SK-N-SH (cell line): Measurements from ENCODE around the gene TOX2. TPM values are rescaled to one million over a fixed set of nuclear protein-coding genes. Genes with fewer than 3 reads are reported as not detected.

Experiments
- CTCF ChIA-PET: fragments of 300-600, 350-600 bp; formaldehyde crosslinking; extraction: SDS; loops from one replicate; lab custom pipeline; 2021; lab: Yijun Ruan, JAX
- POLR2A ChIA-PET: fragments of 350-600 bp; sonication (Branson Sonifier 250); formaldehyde crosslinking; extraction: SDS; loops from one replicate; lab custom pipeline; 2020; ENCODE audit warnings: antibody characterized with exemption, inconsistent platforms; lab: Yijun Ruan, JAX
- DNase-seq: peaks from one replicate; pipeline ENCODE4 v3.0.0; 2012
- H2AFZ ChIP-seq: fragments of 200-600 bp; sonication (generic); 2 replicates; pipeline ENCODE4 v1.8.1; 2016; ENCODE audit warnings: antibody characterized with exemption, mild to moderate bottlenecking, low read depth
- H3F3A ChIP-seq: fragments of 200-600 bp; sonication (generic); replicated peaks from 2 replicates; pipeline ENCODE3; 2016; ENCODE audit warnings: antibody characterized with exemption, mild to moderate bottlenecking; ENCODE audit not compliant: insufficient read depth
- H3K27ac ChIP-seq, 2 experiments: fragments of 200-500 bp in 1 of 2; fragments of 200-600 bp in 1 of 2; sonication (Bioruptor generic) in 1 of 2; sonication (generic), shearing (Covaris generic) in 1 of 2; 2 replicates each; pipeline versions ENCODE4 v1.5.1 to v1.6.1; 2014 to 2016; ENCODE audit warnings: low read depth in 2 of 2, inconsistent platforms in 1 of 2, low read length in 1 of 2, mild to moderate bottlenecking in 1 of 2, mixed read lengths in 1 of 2
- H3K27me3 ChIP-seq: fragments of 200-600 bp; sonication (generic), shearing (Covaris generic); 2 replicates; pipeline ENCODE4 v1.6.1; 2016; ENCODE audit warnings: mixed run types; ENCODE audit not compliant: insufficient read depth
- H3K36me3 ChIP-seq, 2 experiments: fragments of 200-500 bp in 1 of 2; fragments of 200-600 bp in 1 of 2; sonication (Bioruptor generic) in 1 of 2; sonication (generic) in 1 of 2; replicated peaks in 1 of 2; 2 replicates each; pipeline versions ENCODE3 to v1.5.1; 2014 to 2016; ENCODE audit warnings: low read length in 1 of 2, mild to moderate bottlenecking in 1 of 2; ENCODE audit not compliant: insufficient read depth in 2 of 2, control insufficient read depth in 1 of 2
- H3K4me1 ChIP-seq, 2 experiments: fragments of 200-500 bp in 1 of 2; fragments of 200-600 bp in 1 of 2; sonication (Bioruptor generic) in 1 of 2; sonication (generic), shearing (Covaris generic) in 1 of 2; 2 replicates each; pipeline versions ENCODE4 v1.5.1 to v1.6.1; 2014 to 2016; ENCODE audit warnings: low read depth in 1 of 2, low read length in 1 of 2, mixed run types in 1 of 2; ENCODE audit not compliant: insufficient read depth in 2 of 2, control insufficient read depth in 1 of 2
- H3K4me2 ChIP-seq: fragments of 200-600 bp; sonication (generic), shearing (Covaris generic); 2 replicates; pipeline ENCODE4 v1.6.1; 2017; ENCODE audit warnings: mixed run types
- H3K4me3 ChIP-seq, 2 experiments: fragments of 200-500 bp in 1 of 2; fragments of 200-600 bp in 1 of 2; sonication (Bioruptor generic) in 1 of 2; sonication (generic), shearing (Covaris generic) in 1 of 2; 2 replicates each; pipeline versions ENCODE4 v1.5.1 to v1.8.1; 2014 to 2016; ENCODE audit warnings: low read depth in 2 of 2, inconsistent platforms in 1 of 2, low read length in 1 of 2, mild to moderate bottlenecking in 1 of 2, mixed read lengths in 1 of 2, moderate library complexity in 1 of 2
- H3K79me2 ChIP-seq: fragments of 200-600 bp; sonication (generic); 2 replicates; pipeline ENCODE4 v1.8.1; 2017; ENCODE audit warnings: mild to moderate bottlenecking; ENCODE audit not compliant: insufficient read depth
- H3K9ac ChIP-seq: fragments of 200-600 bp; sonication (generic); 2 replicates; pipeline ENCODE4 v1.6.1; 2017; ENCODE audit warnings: mixed run types
- H3K9me2 ChIP-seq: fragments of 200-600 bp; sonication (generic); 2 replicates; pipeline ENCODE4 v1.6.1; 2017; ENCODE audit warnings: mixed run types
- H3K9me3 ChIP-seq: fragments of 200-600 bp; sonication (generic); 2 replicates; pipeline ENCODE4 v1.6.1; 2017; ENCODE audit warnings: mixed run types, mild to moderate bottlenecking, moderate library complexity
- H4K20me1 ChIP-seq: fragments of 200-600 bp; sonication (generic); 2 replicates; pipeline ENCODE4 v1.6.1; 2017; ENCODE audit warnings: mild to moderate bottlenecking, mixed run types; ENCODE audit not compliant: insufficient read depth
- CHD2 ChIP-seq: fragments of 150-350 bp; IDR thresholded peaks from 2 replicates; pipeline ENCODE4 v1.6.1; 2018; ENCODE audit warnings: low read length; ENCODE audit not compliant: partially characterized antibody
- FOSL2 ChIP-seq: IDR thresholded peaks from 2 replicates; pipeline ENCODE4 v1.4.0; 2012; ENCODE audit warnings: low read depth, mild to moderate bottlenecking, moderate library complexity, borderline replicate concordance
- SIN3A ChIP-seq: IDR thresholded peaks from 2 replicates; pipeline ENCODE4 v1.6.1; 2012; ENCODE audit warnings: low read depth, mild to moderate bottlenecking, low read length, moderate library complexity, borderline replicate concordance
- SMC3 ChIP-seq: IDR thresholded peaks from 2 replicates; pipeline ENCODE4 v1.6.1; 2012; ENCODE audit warnings: low read depth, low read length, improper control_type of control experiment
- TEAD4 ChIP-seq: IDR thresholded peaks from 2 replicates; pipeline ENCODE4 v1.4.0; 2012; ENCODE audit warnings: mild to moderate bottlenecking, borderline replicate concordance; ENCODE audit not compliant: insufficient read depth
- WGBS: methylation state at CpG from one replicate; pipeline ENCODE4 v1.1.6; 2017; ENCODE audit warnings: low lambda C conversion rate; 5-methylcytosine and 5-hydroxymethylcytosine counted together
- polyA plus RNA-seq, 3 experiments: library from polyadenylated mRNA; depleted of rRNA; stranded (reverse); fragments of >200 nt; gene quantifications; 2 replicates each; pipeline ENCODE4 v1.2.3, GENCODE V29; 2012
- small RNA-seq, 7 experiments: library from RNA; depleted of rRNA; stranded (forward); fragments of <200 nt; gene quantifications; one replicate each; pipeline ENCODE3, GENCODE V24; 2012
- TF ChIP-seq, protein P1 (sequence below): IDR thresholded peaks from 2 replicates; pipeline ENCODE4 v1.4.0; 2012; ENCODE audit warnings: low read depth, borderline replicate concordance

TOX2 gene
- polyA plus RNA-seq, 1 of the 3 experiments (the other 2 are of a cell fraction), result 15.4 TPM

DNA sequence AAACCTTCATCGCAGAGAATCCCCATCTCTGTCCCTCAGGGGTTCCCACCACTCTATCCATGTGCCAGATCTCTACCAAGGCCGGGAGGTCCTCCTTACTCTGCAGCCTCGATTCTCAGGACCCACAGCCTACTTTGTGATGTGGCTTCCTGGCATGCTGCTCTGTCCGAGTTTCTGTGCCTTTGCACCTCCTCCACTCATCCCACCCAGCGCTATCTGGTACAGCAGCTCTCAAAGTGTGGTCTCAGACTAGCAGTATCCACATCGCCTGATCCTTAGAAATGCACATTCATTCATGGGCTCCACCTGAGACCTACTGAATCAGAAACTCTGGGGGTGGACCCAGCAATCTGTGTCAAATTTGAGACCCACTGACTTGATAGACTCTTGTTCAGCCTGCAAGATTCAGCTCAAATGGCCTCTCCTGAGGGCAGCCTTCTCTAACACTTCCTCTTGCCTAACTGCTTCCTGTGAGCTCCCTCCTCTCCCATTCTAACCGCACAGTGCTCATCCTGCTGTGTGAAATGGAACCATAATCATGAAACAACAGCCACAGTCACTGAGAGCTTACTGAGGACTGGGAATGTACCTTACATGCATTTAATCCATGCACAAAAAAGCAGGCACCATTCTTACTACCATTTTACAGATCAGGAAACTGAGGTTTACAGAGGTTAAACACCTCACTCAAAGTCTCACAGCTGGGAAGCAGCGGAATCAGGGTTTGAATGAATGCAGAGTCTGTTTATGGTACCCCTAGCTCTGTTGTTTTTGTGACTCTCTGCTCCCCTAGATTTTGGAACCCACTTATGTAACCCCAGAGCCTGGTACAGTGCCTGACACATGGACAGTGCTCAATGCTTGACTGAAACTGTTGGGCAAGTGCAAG is 202.9 kb downstream of the TOX2 start (continued):
- no peak for TF ChIP-seq CHD2
- no peak for TF ChIP-seq FOSL2
- TF ChIP-seq SMC3, result no peak

DNA sequence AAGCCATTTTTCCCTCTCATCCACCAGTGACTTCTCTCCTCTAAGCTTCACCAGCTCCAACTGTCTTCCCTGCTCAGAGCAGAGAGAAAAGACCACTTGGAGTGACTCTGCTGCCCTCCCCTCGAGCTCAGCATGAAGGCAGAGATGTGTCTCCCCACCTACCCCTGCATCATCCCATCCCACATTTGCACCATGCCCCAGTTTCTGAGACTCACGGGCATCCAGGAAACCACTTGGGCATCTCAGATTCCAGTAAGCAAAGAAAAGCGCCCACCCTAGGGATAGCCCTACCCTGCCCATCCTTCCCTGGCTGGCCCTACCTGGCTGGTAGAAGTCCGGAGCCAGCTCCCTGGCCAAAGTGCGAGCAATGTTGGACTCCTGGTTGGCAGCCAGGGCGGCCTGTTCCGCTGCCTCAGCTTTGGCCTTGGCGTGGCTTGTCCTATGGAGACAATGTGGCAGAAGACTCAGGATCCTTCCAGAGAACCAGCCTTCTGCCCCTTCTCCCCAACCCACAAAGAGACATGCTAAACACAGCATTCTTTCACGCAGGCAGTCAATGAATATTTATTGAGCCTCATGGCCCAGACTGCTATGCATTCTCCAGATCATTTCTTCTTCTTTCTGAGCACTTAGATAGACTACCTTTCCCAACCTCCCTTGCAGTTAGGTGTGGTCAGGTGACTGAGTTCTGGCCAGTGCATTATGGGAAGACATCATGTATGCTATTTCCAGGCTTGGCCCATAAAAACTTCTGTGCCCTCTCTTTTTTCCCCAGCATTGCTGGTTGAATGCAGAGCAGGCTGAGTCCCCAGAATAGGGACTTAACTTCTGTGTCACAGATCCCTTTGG is 203.8 kb downstream of the TOX2 start:
- H2AFZ ChIP-seq, result no peak overlapping the region
- TF ChIP-seq, protein P1, sequence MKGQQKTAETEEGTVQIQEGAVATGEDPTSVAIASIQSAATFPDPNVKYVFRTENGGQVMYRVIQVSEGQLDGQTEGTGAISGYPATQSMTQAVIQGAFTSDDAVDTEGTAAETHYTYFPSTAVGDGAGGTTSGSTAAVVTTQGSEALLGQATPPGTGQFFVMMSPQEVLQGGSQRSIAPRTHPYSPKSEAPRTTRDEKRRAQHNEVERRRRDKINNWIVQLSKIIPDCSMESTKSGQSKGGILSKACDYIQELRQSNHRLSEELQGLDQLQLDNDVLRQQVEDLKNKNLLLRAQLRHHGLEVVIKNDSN, result peak; percentile 71; the same call in 1 of the 2 replicates
- TF ChIP-seq SIN3A (no peak), TEAD4 (no peak)
- 87% methylated on average over 9 of the region's 9 CpGs for WGBS
- no peak overlapping the region for H3K9ac ChIP-seq
- H3F3A ChIP-seq, result no peaks in the 10 kb centered on the region
- H3K27ac ChIP-seq, result no peak overlapping the region
- H3K9me3 ChIP-seq, result no peaks in the 10 kb centered on the region
- no peaks in the 10 kb centered on the region for H3K36me3 ChIP-seq
- no peaks in the 10 kb centered on the region for H4K20me1 ChIP-seq
- H3K4me3 ChIP-seq, result no peak overlapping the region
- H3K4me2 ChIP-seq, result no peak overlapping the region
- no peak for DNase-seq
- H3K27me3 ChIP-seq, result no peaks in the 10 kb centered on the region
- no peaks in the 10 kb centered on the region for H3K9me2 ChIP-seq
- ChIA-PET CTCF (interaction anchor here (0.9 to 23.6 kb wide), 12 partner anchors 11 to 580 kb away, joined by 3 to 618 read pairs (median 17); partner anchors contain the start of genes JPH2 and OSER1), POLR2A (no interaction called here)
- H3K4me1 ChIP-seq, result no peaks in the 10 kb centered on the region
- H3K79me2 ChIP-seq, result no peaks in the 10 kb centered on the region

Small RNA genes within 50 kb of the gene (small RNA-seq; reads per million reads assigned to genes)
- 0 reads per million in 7 experiments for gene RN7SL443P

Other genes with a start within 250 kb of the TOX2 start
- 7.3 and 9.7 TPM in 2 replicates for gene MYBL2, start 247.7 kb upstream of the TOX2 start, polyA plus RNA-seq (2012; rRNA removed)
- gene GTSF1L, start 187.8 kb upstream of the TOX2 start, polyA plus RNA-seq (2012; rRNA removed), result not detected in 2 replicates